Body of pancreas (tissue), 4 donors: ENCODE measurements around the gene NAA20. TPM values are rescaled to one million over a fixed set of nuclear protein-coding genes. Genes with fewer than 3 reads are reported as not detected.

ENCODE experiments used
- ATAC-seq: fragments of 150-250 bp; one replicate; pipeline ENCODE4 v1.9.1; 2016
- DNase-seq, 4 donors: peaks; one replicate each; pipeline ENCODE4 v3.0.0-alpha.2; 2019
- H3K27ac ChIP-seq, 4 donors: fragments of 200-600 bp; sonication (generic); 1 replicate in 3 of 4; 2 replicates in 1 of 4; pipeline versions ENCODE4 v1.5.1 to v1.6.1; 2016 to 2019; ENCODE audit warnings: mild to moderate bottlenecking in 1 of 4, mixed read lengths in 1 of 4, moderate library complexity in 1 of 4
- H3K27me3 ChIP-seq, 2 donors: fragments of 200-600 bp; sonication (generic); one replicate each; pipeline ENCODE4 v1.6.0; 2016; ENCODE audit warnings: mild to moderate bottlenecking in 1 of 2
- H3K36me3 ChIP-seq, 2 donors: fragments of 200-600 bp; sonication (generic); replicated peaks in 1 of 2; 2 replicates each; pipeline ENCODE4 v1.5.1; 2016; ENCODE audit warnings: low read depth in 2 of 2; ENCODE audit not compliant: insufficient read depth in 1 of 2
- H3K4me1 ChIP-seq: fragments of 200-600 bp; sonication (generic); one replicate; pipeline ENCODE4 v1.6.0; 2016
- H3K4me3 ChIP-seq, 2 donors: fragments of 200-600 bp; sonication (generic); 1 replicate in 1 of 2; 2 replicates in 1 of 2; pipeline ENCODE4 v1.5.1; 2016 to 2019
- H3K9me3 ChIP-seq, 3 donors: fragments of 200-600 bp; sonication (generic); 1 replicate in 2 of 3; 2 replicates in 1 of 3; pipeline ENCODE4 v1.5.1; 2016
- CTCF ChIP-seq, 7 experiments: fragments of 450-650 bp in 4 of 7; fragments of 200-600 bp in 3 of 7; sonication (generic) in 3 of 7; IDR thresholded peaks; one replicate each; pipeline ENCODE4 v1.5.1; 2016 to 2019; ENCODE audit warnings: antibody characterized with exemption in 7 of 7
- POLR2A ChIP-seq, 3 donors: fragments of 450-650 bp; IDR thresholded peaks; one replicate each; pipeline ENCODE4 v1.6.1; 2016; ENCODE audit warnings: antibody characterized with exemption in 3 of 3, mild to moderate bottlenecking in 2 of 3
- WGBS, 2 donors: methylation state at CpG; one replicate each; pipeline ENCODE4 v1.1.5; 2017; 5-methylcytosine and 5-hydroxymethylcytosine counted together
- intact Hi-C: fragments of 100-400 bp; cut with DNase I; formaldehyde crosslinking; loops from one replicate; pipeline ENCODE4 v1.15.1; 2023
- total RNA-seq, 2 donors: library from RNA; depleted of rRNA; stranded (reverse); fragments of >200 nt; gene quantifications; one replicate each; pipeline ENCODE4 v1.1.0, GENCODE V29; 2016

Gene NAA20
- total RNA-seq, 2 donors from 2014 or later, result 19.2 to 23.4 TPM

GRCh38 chr20:20051767-20052073 is 34.6 kb downstream of the NAA20 start:
- H3K27ac ChIP-seq, result peak overlapping the region; percentile 68 to 91 (median 80)
- 0 to 5% methylated on average over 12 to 13 of the region's 13 CpGs for WGBS, 2 donors
- intact Hi-C loops, result no loop called here
- TF ChIP-seq CTCF (IDR thresholded peaks at IDR 0.05), result no peak
- no peak for TF ChIP-seq POLR2A (IDR thresholded peaks at IDR 0.05)
- H3K9me3 ChIP-seq, result no peaks in the 10 kb centered on the region
- ATAC-seq, result no peak
- H3K36me3 ChIP-seq, result peaks cover 27 to 30% of the 10 kb centered on the region in 2 donors
- H3K4me1 ChIP-seq, result peaks cover 7% of the 10 kb centered on the region
- H3K27me3 ChIP-seq, result no peaks in the 10 kb centered on the region
- H3K4me3 ChIP-seq, result peak overlapping the region; percentile 68 to 82
- no peak for DNase-seq

GRCh38 chr20:20052074-20052970 is 35.2 kb downstream of the NAA20 start, which contains the start of the genes CFAP61 and CRNKL1:
Gene CFAP61 (plus strand): TSS chr20:20052532. CDS start chr20:20056654, 4,122 bp downstream.
Gene CRNKL1 (minus strand): TSS chr20:20052466. CDS start chr20:20052342, 124 bp downstream.
- 0% methylated on average over 30 to 67 of the region's 67 CpGs for WGBS, 2 donors
- DNase-seq (peak; percentile 97 to 98 (median 98)), ATAC-seq (peak; percentile 99)
- TF ChIP-seq CTCF (IDR thresholded peaks at IDR 0.05), result peak in 4 of 7 experiments; percentile 26 to 46 (median 37)
- peak in 2 of 3 donors; percentile 64 to 68 for TF ChIP-seq POLR2A (IDR thresholded peaks at IDR 0.05)
- intact Hi-C loops, result no loop called here
- H3K36me3 ChIP-seq, result peaks cover 25% of the 10 kb centered on the region in 2 donors
- H3K27ac ChIP-seq, result peak within 1 kb of the TSS; percentile 68 to 91 (median 80)
- no peaks in the 10 kb centered on the region for H3K9me3 ChIP-seq
- H3K4me1 ChIP-seq, result peaks cover 7% of the 10 kb centered on the region
- peak within 1 kb of the TSS; percentile 68 to 82 for H3K4me3 ChIP-seq
- no peaks in the 10 kb centered on the region for H3K27me3 ChIP-seq

GRCh38 chr20:20060234-20060998 is 43.3 kb downstream of the NAA20 start:
- DNase-seq (no peak), ATAC-seq (no peak)
- Histone ChIP-seq H3K9me3 (no peaks in the 10 kb centered on the region), H3K4me3 (no peak overlapping the region), H3K27ac (no peak overlapping the region), H3K27me3 (no peaks in the 10 kb centered on the region), H3K36me3 (no peaks in the 10 kb centered on the region), H3K4me1 (no peaks in the 10 kb centered on the region)
- TF ChIP-seq CTCF (IDR thresholded peaks at IDR 0.05) (no peak), POLR2A (IDR thresholded peaks at IDR 0.05) (no peak)
- 82 to 91% methylated on average over 6 of the region's 6 CpGs for WGBS, 2 donors
- intact Hi-C loops, result no loop called here

GRCh38 chr20:20063941-20064702 is 47.0 kb downstream of the NAA20 start:
- ATAC-seq, result no peak
- Histone ChIP-seq H3K4me1 (no peaks in the 10 kb centered on the region), H3K4me3 (no peak overlapping the region), H3K36me3 (no peaks in the 10 kb centered on the region), H3K27ac (no peak overlapping the region), H3K9me3 (no peaks in the 10 kb centered on the region), H3K27me3 (no peaks in the 10 kb centered on the region)
- intact Hi-C loops, result no loop called here
- DNase-seq, result no peak
- TF ChIP-seq POLR2A (IDR thresholded peaks at IDR 0.05) (no peak), CTCF (IDR thresholded peaks at IDR 0.05) (no peak)
- 60 to 69% methylated on average over 12 of the region's 12 CpGs for WGBS, 2 donors
